K562 (cell line): Measurements from ENCODE around the gene IFFO2. TPM values are rescaled to one million over a fixed set of nuclear protein-coding genes. Genes with fewer than 3 reads are reported as not detected.
A peak's percentile ranks its signal among the peaks of the same experiment; 100 is the strongest.

Source experiments
- ARID3B ChIP-seq: fragments of 250-450 bp; sonication (Bioruptor Pico); IDR thresholded peaks from 2 replicates; pipeline ENCODE4 v1.4.0; 2020; ENCODE audit warnings: borderline replicate concordance
- C11orf30 ChIP-seq: fragments of 450-650 bp; IDR thresholded peaks from 2 replicates; pipeline ENCODE4 v1.6.1; 2016; ENCODE audit warnings: low read depth, mild to moderate bottlenecking
- CTBP1 ChIP-seq: fragments of 450-650 bp; IDR thresholded peaks from 2 replicates; pipeline ENCODE4 v1.6.1; 2016; ENCODE audit warnings: borderline replicate concordance
- CXXC5 ChIP-seq: fragments of 250-450 bp; sonication (Bioruptor Pico); IDR thresholded peaks from 2 replicates; pipeline ENCODE4 v1.8.0; 2022; ENCODE audit warnings: inconsistent platforms, mild to moderate bottlenecking, moderate library complexity
- EHMT2 ChIP-seq: fragments of 450-650 bp; IDR thresholded peaks from 2 replicates; pipeline ENCODE4 v1.6.1; 2018; ENCODE audit warnings: antibody characterized with exemption
- FOSL1 ChIP-seq: fragments of 200-800 bp; sonication (Bioruptor generic); conservative IDR thresholded peaks from 2 replicates; pipeline ENCODE4 v1.6.1; 2016; ENCODE audit warnings: missing genetic modification characterization, missing compliant biosample characterization
- HMG20B ChIP-seq: fragments of 250-450 bp; sonication (Bioruptor Pico); IDR thresholded peaks from 2 replicates; pipeline ENCODE4 v1.5.0; 2021; ENCODE audit warnings: mild to moderate bottlenecking
- ILK ChIP-seq: fragments of 450-650 bp; IDR thresholded peaks from 2 replicates; pipeline ENCODE4 v1.6.1; 2016; ENCODE audit warnings: missing genetic modification characterization, low read depth, mild to moderate bottlenecking, missing compliant biosample characterization, moderate library complexity, borderline replicate concordance
- KLF13 ChIP-seq: fragments of 450-650 bp; IDR thresholded peaks from 2 replicates; pipeline ENCODE4 v1.6.1; 2016; ENCODE audit warnings: missing genetic modification characterization, low read depth, mild to moderate bottlenecking, missing compliant biosample characterization, moderate library complexity, borderline replicate concordance
- L3MBTL2 ChIP-seq: fragments of 450-650 bp; IDR thresholded peaks from 2 replicates; pipeline ENCODE4 v1.6.1; 2016; ENCODE audit warnings: mild to moderate bottlenecking, moderate library complexity
- MCM2 ChIP-seq: fragments of 450-650 bp; IDR thresholded peaks from 2 replicates; pipeline ENCODE4 v1.6.1; 2017; ENCODE audit warnings: low read depth, mild to moderate bottlenecking
- NFE2 ChIP-seq: IDR thresholded peaks from 2 replicates; pipeline ENCODE4 v1.6.1; 2014; ENCODE audit warnings: antibody characterized with exemption, low read depth
- NONO ChIP-seq, 2 experiments: fragments of 200-400 bp in 1 of 2; fragments of 450-650 bp in 1 of 2; formaldehyde crosslinking in 1 of 2; IDR thresholded peaks; 2 replicates each; pipeline ENCODE4 v1.6.1; 2017; ENCODE audit warnings: low read depth in 2 of 2, mild to moderate bottlenecking in 2 of 2, moderate library complexity in 2 of 2, low read length in 1 of 2
- PHB2 ChIP-seq: fragments of 450-650 bp; IDR thresholded peaks from 2 replicates; pipeline ENCODE4 v1.6.1; 2017; ENCODE audit warnings: low read depth
- PHF21A ChIP-seq: fragments of 450-650 bp; IDR thresholded peaks from 2 replicates; pipeline ENCODE4 v1.6.1; 2017; ENCODE audit warnings: low read depth, borderline replicate concordance
- PKNOX1 ChIP-seq: fragments of 450-650 bp; IDR thresholded peaks from 2 replicates; pipeline ENCODE4 v1.6.1; 2016
- POLR2G ChIP-seq: fragments of 200-400 bp; formaldehyde crosslinking; IDR thresholded peaks from 2 replicates; pipeline ENCODE4 v1.6.1; 2017; ENCODE audit warnings: low read depth, mild to moderate bottlenecking, antibody characterized with exemption, low read length, moderate library complexity
- RAD21 ChIP-seq, 2 experiments: fragments of 250-450 bp in 1 of 2; fragments of 450-650 bp in 1 of 2; sonication (Bioruptor Pico) in 1 of 2; formaldehyde crosslinking in 1 of 2; IDR thresholded peaks in 1 of 2; conservative IDR thresholded peaks in 1 of 2; 2 replicates each; pipeline versions ENCODE4 v1.4.0 to v1.8.0; 2020 to 2022; ENCODE audit warnings: mild to moderate bottlenecking in 2 of 2, moderate library complexity in 1 of 2
- TBP ChIP-seq: optimal IDR thresholded peaks from 2 replicates; pipeline ENCODE3; 2011; ENCODE audit warnings: low read depth, low read length, improper control_type of control experiment
- TFAP4 ChIP-seq: sonication (generic); formaldehyde crosslinking; IDR thresholded peaks from 2 replicates; pipeline ENCODE4 v1.8.0; 2022; ENCODE audit warnings: missing genetic modification reagents, mild to moderate bottlenecking, moderate library complexity, borderline replicate concordance
- THRB ChIP-seq: fragments of 450-650 bp; formaldehyde crosslinking; conservative IDR thresholded peaks from 2 replicates; pipeline ENCODE4 v1.4.0; 2022; ENCODE audit warnings: mild to moderate bottlenecking, missing genetic modification characterization
- TOE1 ChIP-seq, 2 experiments: fragments of 450-650 bp in 1 of 2; sonication (generic) in 1 of 2; formaldehyde crosslinking in 1 of 2; IDR thresholded peaks; 2 replicates each; pipeline versions ENCODE4 v1.7.1 to v1.8.0; 2016 to 2022; ENCODE audit warnings: borderline replicate concordance in 2 of 2, mild to moderate bottlenecking in 2 of 2, antibody characterized with exemption in 1 of 2, inconsistent platforms in 1 of 2, low read depth in 1 of 2, missing genetic modification reagents in 1 of 2, moderate library complexity in 1 of 2
- YBX1 ChIP-seq: fragments of 450-650 bp; IDR thresholded peaks from 2 replicates; pipeline ENCODE4 v1.7.1; 2016; ENCODE audit warnings: mild to moderate bottlenecking
- ZFP30 ChIP-seq: fragments of 250-450 bp; sonication (Bioruptor Pico); IDR thresholded peaks from 2 replicates; pipeline ENCODE4 v1.8.0; 2022; ENCODE audit warnings: moderate library complexity, mild to moderate bottlenecking, inconsistent platforms, borderline replicate concordance
- ZNF77 ChIP-seq: fragments of 250-450 bp; sonication (Bioruptor Pico); IDR thresholded peaks from 2 replicates; pipeline ENCODE4 v1.5.0; 2020
- ZNF778 ChIP-seq: fragments of 450-650 bp; formaldehyde crosslinking; IDR thresholded peaks from 2 replicates; pipeline ENCODE4 v1.4.0; 2020; ENCODE audit warnings: mild to moderate bottlenecking, moderate library complexity
- polyA plus RNA-seq, 8 experiments: library from polyadenylated mRNA; depleted of rRNA in 4 of 8; stranded (reverse) in 5 of 8; unstranded in 3 of 8; fragments of >200 nt; fragmentation: Nextera tagmentation in 2 of 8; fragmentation: Illumina TruSeq in 1 of 8; extraction: Ambion mirVana in 2 of 8; extraction: Trizol in 1 of 8; gene quantifications; 2 replicates each; pipeline versions ENCODE4 v1.2.1 to v1.2.3, GENCODE V29; 2011 to 2014; ENCODE audit warnings: inconsistent platforms in 1 of 8, missing spikeins in 1 of 8
- total RNA-seq, 7 experiments: library from RNA; depleted of rRNA in 6 of 7; stranded (reverse); fragments of >200 nt in 6 of 7; fragmentation: Illumina TruSeq in 2 of 7; extraction: Trizol in 2 of 7; gene quantifications; 2 replicates each; pipeline versions ENCODE4 v1.2.1 to v1.2.3, GENCODE V29; 2011 to 2021; ENCODE audit warnings: low replicate concordance in 1 of 7

IFFO2 gene
- total and polyA plus RNA-seq, 9 of the 15 experiments (the other 6 are each of a cell fraction or from before 2014, with no cell fraction given) = 0.15 to 1.0 (median 0.44) TPM; not detected in 2

- TF ChIP-seq C11orf30 = peak; percentile 47; the same call in 1 of the 2 replicates
- TF ChIP-seq FOSL1 (tag) = peak; percentile 61
- TF ChIP-seq L3MBTL2 = no peak
- TF ChIP-seq ZNF77 = no peak
- peak; percentile 80 for TF ChIP-seq PKNOX1
- no peak for TF ChIP-seq ILK (tag)
- TF ChIP-seq MCM2 = no peak
- TF ChIP-seq RAD21 (CRISPR knock-in tag; conservative IDR thresholded peaks at IDR 0.05 in 1 of 2, IDR thresholded peaks at IDR 0.05 in 1 of 2) = no peak
- TF ChIP-seq POLR2G = no peak
- TF ChIP-seq NFE2 = peak; percentile 66
- no peak for TF ChIP-seq TOE1 (IDR thresholded peaks at IDR 0.05; ENCODE audit: borderline replicate concordance)
- TF ChIP-seq TOE1 (CRISPR knock-in tag; IDR thresholded peaks at IDR 0.05; ENCODE audit: borderline replicate concordance, low read depth) = no peak
- TF ChIP-seq CXXC5 (CRISPR knock-in tag) = no peak
- no peak for TF ChIP-seq PHB2
- TF ChIP-seq KLF13 (tag) = no peak
- TF ChIP-seq ZFP30 (CRISPR knock-in tag) = no peak
- TF ChIP-seq NONO (IDR thresholded peaks at IDR 0.05; ENCODE audit: low read depth in 2 of 2, low read length in 1 of 2) = no peak
- TF ChIP-seq ARID3B (CRISPR knock-in tag) = no peak
- peak; percentile 84; the same call in 1 of the 2 replicates for TF ChIP-seq CTBP1
- peak; percentile 84; the same call in 1 of the 2 replicates for TF ChIP-seq THRB (CRISPR knock-in tag)
- TF ChIP-seq TFAP4 (CRISPR knock-in tag) = no peak
- TF ChIP-seq HMG20B (CRISPR knock-in tag) = no peak
- 0 out of 2 replicates have a peak, but pooled peaks have one; percentile 17 for TF ChIP-seq EHMT2
- TF ChIP-seq PHF21A = no peak
- no peak for TF ChIP-seq ZNF778 (CRISPR knock-in tag)
- no peak for TF ChIP-seq YBX1
- TF ChIP-seq TBP = no peak
Observed at GRCh38 chr1:18992646-18993045, 36.2 kb upstream of the IFFO2 start (continued).
